ENCODE measurements around the gene TTLL13.

Gene TTLL13

DNA sequence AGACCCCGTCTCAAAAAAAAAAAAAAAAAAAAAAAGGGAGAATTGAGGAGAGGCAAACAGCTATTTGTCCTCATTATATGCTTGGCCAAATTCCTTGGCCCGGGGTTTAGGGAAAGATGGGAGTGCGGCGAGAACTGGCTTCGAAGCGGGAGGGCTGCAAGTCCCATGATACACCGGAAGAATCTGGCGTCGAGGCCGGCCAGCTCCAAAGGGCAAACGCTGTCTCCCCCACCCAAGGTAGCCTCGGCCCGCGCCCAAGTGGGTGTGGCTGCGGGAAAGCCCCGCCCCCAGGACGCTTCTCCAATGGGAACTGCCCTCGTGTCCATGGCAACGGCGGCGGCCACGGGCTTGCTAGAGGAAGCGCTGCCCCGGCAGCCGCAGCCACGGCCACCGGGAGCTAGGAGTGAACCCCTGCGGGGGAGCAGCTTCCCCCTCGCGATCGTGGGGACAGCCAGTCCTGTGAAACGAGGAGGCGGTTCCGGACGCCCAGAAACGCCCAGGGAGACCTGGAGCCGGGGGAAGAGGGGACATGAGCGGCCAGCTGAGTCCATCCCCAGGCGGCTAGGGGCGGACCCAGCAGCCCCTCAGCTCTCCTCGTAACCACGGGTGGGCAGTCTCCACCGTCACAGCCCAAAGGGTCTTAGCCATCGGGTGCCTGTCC lies at the start of gene TTLL13:
Gene TTLL13 (plus strand): TSS at position 354 of the 661 bp plus-strand sequence. CDS start 1,075 bp downstream, outside the sequence.
- DNase-seq (ENCODE audit: low read depth, low spot score) = no peak

DNA sequence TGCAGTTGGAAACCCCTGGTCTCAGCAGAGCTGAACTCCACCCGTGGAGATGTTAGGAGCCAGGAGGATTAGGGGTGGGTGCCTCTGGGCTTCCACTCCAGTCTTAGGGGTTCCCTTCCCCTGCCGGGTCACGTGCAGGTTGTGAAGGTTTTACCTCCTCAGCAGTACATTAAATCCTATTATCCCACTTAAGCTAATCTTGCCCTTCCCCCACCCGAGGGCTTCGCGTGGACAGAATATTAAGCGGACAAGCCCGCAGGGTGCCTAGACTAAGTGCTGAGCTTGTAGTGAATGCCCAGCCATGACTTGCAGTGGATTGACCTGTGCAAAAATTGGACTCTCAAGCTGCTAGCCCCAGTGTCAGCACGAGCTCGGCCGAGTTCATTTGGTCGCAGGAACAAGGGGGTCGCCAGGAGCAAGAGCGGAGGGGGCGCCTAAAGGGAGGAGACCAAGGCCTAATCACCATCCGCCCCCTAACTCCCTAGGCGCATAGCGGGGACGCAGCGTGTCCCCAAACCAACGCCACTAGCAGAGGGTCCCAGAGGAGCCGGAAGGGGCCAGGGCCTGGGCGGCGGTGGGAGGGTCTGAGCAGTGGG lies 48.7 kb upstream of the TTLL13 start:
- DNase-seq (ENCODE audit: low read depth, low spot score) = no peak

DNA sequence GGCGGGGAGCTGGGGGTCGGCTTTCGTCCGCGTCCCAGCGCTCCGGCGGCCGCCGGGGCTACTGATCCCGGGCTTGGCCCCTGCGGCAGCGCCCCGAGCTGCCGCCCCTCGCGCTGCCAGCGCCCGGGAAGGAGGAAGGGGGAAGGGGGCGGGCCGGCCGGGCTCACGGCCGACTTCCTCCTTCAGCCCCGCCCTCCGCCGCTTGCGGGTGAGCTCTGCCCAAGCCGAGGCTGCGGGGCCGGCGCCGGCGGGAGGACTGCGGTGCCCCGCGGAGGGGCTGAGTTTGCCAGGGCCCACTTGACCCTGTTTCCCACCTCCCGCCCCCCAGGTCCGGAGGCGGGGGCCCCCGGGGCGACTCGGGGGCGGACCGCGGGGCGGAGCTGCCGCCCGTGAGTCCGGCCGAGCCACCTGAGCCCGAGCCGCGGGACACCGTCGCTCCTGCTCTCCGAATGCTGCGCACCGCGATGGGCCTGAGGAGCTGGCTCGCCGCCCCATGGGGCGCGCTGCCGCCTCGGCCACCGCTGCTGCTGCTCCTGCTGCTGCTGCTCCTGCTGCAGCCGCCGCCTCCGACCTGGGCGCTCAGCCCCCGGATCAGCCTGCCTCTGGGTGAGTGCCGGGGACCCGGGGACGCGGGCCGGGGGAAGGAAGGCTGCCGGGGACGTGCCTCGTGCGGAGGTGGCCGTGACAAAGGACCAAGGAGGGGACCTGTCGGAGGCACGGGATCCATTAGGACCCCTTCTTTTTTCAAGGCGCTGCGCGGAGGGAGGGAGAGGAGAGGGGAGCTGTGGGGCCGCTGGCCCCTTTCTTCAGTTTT lies 48.0 kb upstream of the TTLL13 start, which contains the start of gene SEMA4B:
Gene SEMA4B (plus strand): TSS at position 201 of the 814 bp plus-strand sequence. CDS start 249 bp downstream, at position 450.
- no peak for DNase-seq (ENCODE audit: low read depth, low spot score)

- no peak for DNase-seq (ENCODE audit: low read depth, low spot score)
These were observed 47.4 kb upstream of the TTLL13 start for GRCh38 chr15:90201944-90202375.

- DNase-seq (ENCODE audit: low read depth, low spot score) = no peak
These were observed 46.4 kb upstream of the TTLL13 start for GRCh38 chr15:90202929-90203328.

GRCh38 chr15:90203473-90203872 lies 45.9 kb upstream of the TTLL13 start:
- no peak for DNase-seq (ENCODE audit: low read depth, low spot score)

GRCh38 chr15:90203922-90204321 lies 45.4 kb upstream of the TTLL13 start:
- DNase-seq (ENCODE audit: low read depth, low spot score) = no peak

- no peak for DNase-seq (ENCODE audit: low read depth, low spot score)
These were observed 44.1 kb upstream of the TTLL13 start for GRCh38 chr15:90205050-90205848.

DNA sequence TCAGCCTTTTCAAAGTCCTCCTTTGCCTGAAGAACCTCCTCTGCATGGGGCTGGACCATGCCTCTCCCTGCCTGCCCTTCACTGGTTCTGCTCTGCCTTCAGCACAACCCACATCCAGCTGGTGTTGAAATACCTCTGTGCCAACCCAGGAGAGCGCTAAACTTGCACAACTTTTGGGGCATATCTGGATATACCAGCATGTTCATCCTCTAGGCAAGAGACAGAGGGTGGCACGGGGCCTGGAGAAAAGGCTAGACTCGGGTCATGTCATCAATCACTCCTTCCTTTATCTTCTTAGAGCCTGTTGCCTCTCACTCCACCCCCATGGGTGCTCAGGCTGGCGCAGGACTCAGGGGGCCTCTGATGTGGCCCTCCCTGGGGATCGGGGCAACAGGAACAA lies 43.5 kb upstream of the TTLL13 start:
- no peak for DNase-seq (ENCODE audit: low read depth, low spot score)

DNA sequence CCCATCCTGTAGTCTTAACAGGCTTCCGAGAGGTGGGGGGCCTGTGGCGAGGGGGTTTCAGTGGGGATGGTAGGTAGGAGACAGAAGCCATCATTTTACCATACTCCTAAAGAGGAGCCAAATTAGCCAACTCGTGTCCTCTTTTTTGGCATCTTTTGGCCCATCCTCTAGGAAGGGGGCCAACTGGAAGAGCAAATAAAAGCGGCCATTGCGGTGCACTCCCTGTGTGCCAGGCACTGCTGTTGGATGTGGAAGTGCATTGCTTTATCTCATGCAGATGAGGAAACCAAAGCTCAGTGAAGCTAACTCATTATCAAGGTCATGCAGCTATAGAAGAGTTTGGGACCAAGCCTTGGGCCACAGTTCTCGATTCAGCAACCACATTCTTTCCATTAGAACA lies 42.1 kb upstream of the TTLL13 start:
- no peak for DNase-seq (ENCODE audit: low read depth, low spot score)

DNA sequence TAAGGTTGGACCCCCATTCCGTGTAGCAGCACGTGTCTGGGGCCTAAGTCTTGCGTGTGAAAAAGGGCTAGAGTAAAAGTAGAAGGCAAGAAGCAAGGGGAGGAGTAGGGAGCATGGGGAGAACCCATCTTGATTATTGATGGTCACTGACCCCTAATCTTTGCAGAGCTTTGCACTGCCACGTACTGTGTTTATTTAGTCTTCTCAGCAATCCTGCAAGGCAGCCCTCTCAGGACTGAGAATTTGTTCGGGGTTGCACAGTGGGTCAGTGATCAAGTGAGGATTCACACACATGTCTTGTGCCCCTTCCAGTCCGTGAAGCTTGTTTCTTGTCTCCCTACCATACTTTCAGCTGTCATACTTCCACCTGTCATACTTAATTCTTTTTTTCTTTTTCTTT lies 41.0 kb upstream of the TTLL13 start:
- DNase-seq (ENCODE audit: low read depth, low spot score) = no peak

- DNase-seq (ENCODE audit: low read depth, low spot score) = no peak
These were observed 39.8 kb upstream of the TTLL13 start for GRCh38 chr15:90209591-90209990.

DNA sequence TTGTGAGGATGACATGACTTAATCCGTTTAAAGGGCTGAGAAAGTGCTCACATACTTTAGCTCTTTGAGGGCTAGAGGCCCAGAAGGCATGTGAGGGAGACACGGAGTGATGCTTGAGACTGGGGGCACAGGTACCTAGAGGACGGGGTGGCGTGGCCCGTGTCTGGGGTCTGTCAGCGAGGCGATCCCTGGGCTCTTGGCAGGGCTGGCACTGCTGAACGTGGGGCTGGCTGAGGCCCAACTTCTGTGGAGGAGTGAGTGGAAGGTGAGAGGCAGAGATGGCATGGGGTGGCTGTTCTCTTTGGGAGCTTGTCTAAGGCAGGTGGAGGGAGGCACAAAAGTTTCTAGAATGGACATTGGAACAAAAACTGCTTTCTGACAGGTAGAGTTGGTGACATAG lies 38.8 kb upstream of the TTLL13 start:
- DNase-seq (ENCODE audit: low read depth, low spot score) = no peak

DNA sequence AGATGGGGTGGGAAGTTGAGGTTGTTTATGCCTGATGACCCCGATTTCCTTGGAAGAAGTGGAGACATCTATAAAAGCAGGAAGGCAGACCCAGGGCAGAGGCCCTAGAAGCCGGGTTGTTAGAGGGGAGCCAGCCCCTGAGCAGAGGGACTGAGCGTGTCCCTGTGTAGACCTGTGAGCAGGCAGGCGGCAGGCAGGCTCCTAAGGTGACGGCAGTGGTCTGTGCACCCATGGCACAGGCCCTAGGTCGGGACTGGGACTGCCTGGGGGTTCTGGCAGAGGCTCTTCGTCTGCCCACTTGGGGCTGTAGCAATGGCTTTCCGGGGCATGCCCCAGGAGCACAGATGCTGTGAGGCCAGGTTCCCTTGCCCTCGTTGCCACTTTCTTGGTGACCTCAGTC lies 38.3 kb upstream of the TTLL13 start:
- no peak for DNase-seq (ENCODE audit: low read depth, low spot score)

- DNase-seq (ENCODE audit: low read depth, low spot score) = no peak
These were observed 37.8 kb upstream of the TTLL13 start for GRCh38 chr15:90211440-90212143.

- DNase-seq (ENCODE audit: low read depth, low spot score) = no peak
These were observed 36.9 kb upstream of the TTLL13 start for GRCh38 chr15:90212221-90213098.

DNA sequence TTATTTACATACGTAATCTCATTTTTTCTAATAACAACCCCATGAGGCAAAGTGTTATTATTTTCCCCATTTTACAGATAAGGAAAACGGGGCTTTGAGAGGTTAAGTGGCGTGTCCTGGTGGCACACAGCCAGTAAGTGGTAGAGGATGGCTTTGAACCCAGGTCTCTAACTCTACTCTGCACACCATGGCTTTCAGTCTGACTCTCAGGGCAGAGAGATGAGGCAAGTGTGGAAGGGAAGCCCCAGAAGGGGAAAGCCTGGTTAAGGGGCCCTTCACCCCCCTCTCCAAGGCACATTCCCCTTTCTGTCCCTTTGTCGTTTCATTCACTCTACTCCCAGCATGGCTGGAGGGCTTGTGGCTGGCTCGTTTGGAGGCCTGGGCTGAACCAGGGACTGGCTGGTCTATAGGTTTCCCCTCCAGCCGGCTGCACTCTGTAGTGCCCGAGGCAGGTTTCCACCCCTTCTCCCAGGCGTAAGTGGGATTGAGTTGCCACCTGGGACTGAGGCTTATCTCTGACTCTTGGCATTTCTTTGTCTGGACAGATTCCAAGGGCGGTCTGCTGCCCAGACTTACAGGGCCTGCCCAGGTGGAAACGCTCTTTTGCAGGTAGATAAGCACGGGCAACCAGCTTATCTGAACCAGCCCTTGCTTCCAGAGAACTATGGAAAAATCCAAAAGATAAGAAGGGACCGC lies 36.1 kb upstream of the TTLL13 start:
- no peak for DNase-seq (ENCODE audit: low read depth, low spot score)

DNA sequence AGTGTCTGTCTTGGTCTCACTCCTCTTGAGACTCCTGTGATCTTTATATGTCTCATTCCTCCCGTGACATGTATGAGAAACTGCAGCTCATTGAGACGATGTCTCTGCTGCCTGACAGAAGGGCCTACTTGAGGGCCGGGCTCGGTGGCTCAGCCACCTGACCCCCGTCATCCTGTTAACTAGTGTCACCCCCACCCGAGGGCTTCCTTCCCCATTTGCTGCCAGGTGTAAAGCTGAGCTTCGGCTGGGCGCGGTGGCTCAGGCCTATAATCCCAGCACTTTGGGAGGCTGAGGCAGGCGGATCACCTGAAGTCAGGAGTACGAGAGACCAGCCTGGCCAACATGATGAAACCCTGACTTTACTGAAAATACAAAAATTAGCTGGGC lies 35.5 kb upstream of the TTLL13 start:
- no peak for DNase-seq (ENCODE audit: low read depth, low spot score)

DNA sequence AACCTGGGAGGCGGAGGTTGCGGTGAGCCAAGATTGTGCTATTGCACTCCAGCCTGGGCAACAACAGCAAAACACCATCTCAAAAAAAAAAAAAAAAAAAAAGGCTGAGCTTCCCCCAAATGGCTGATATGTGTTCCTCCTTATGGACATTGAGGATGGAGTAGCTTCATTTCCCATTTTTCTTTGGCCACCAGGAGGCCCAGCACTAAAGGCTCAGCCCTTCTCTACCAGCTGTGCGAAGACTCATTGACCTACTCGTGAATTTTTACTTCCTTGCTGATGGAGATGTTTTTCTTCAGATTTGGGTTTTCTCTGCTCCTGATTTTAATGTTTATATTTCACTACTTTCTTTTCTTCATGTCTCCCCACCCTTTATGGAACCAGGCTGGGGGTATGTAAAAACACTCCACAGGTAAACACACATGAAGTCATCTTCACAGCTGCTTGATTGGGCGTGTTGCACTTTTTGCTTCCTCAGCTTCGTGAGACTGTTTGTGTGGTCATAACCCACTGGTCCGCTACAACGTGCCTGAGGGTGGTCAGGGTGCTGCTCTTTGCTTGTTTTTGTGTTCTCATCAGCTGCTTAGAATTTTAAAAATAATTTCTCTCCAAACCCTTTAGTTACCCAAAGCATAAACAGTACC lies 34.7 kb upstream of the TTLL13 start:
- DNase-seq (ENCODE audit: low read depth, low spot score) = no peak

Measured in iPS DF 19.7 (cell line).